ENCODE data around the gene RYR2.
"Not testable (repeated sequence)": the region's sequence is repeated elsewhere in the genome, so short reads cannot be mapped to it uniquely, and the experiment has no call there.

The RYR2 gene

DNA sequence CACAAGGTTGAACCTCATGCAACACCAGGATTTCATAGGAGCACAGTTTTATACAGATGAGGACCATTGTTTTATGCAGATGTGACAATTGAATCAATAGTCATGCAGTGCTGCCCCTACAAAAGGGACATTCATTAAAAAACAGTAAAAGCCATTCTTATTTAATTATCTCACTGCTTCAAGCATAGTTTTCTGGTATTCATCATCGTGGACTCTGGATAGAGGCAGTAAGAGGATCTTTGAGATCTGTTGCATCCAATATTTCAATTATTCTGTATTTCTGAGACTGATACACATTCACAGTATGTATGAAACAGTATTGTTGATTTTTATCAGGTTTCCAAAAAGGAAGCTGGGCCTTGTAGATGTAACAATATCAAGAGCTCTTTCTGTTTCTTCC lies 237.6 kb downstream of the RYR2 start:
- DNase-seq = no peak

GRCh38 chr1:237281481-237281880 lies 239.5 kb downstream of the RYR2 start:
- DNase-seq = no peak

- DNase-seq = no peak
Measured at GRCh38 chr1:237282208-237282783, 240.3 kb downstream of the RYR2 start.

GRCh38 chr1:237287876-237288521 lies 246.0 kb downstream of the RYR2 start:
- DNase-seq = no peak

DNA sequence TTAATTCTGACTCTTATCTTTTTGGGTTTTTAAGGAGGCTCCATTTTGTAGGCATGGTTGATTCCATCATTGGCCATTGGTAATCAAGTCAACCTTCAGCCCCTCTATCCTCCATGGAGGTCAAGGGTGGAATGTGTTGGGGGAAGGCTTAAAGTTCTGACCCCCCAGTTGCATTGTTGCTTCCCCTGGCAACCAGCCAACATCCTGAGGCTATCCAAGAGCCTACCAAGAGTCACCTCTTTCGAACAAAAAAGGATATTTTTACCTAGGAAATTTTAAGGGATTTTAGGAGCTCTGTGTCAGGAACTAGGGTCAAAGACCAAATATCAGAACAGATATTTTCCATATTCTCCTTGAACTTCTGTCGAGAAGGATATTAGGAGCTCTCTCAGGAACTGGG lies 251.8 kb downstream of the RYR2 start:
- no peak for DNase-seq

- DNase-seq = no peak
Measured at GRCh38 chr1:237296861-237297260, 254.9 kb downstream of the RYR2 start.

GRCh38 chr1:237300642-237301041 lies 258.7 kb downstream of the RYR2 start:
- DNase-seq = no peak

DNA sequence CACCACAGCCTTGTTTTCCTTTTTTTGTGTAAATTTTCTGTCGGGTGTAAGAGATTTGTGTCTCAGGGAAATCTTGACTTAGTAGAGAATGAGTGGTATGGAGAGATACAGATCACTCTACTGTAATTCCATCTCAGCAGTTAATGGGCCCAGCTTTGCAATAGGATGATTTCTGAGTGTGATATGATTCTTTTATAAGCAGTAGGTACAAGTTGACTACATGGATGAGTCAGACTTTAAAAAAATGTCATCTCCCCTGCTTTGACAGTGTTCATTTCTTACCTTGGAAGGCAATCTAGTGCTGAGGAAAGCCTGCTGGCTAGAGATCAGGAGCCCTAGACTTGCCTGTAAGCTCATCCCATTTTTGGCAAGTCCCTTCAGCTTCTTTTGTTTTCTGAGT lies 261.9 kb downstream of the RYR2 start:
- no peak for DNase-seq

DNA sequence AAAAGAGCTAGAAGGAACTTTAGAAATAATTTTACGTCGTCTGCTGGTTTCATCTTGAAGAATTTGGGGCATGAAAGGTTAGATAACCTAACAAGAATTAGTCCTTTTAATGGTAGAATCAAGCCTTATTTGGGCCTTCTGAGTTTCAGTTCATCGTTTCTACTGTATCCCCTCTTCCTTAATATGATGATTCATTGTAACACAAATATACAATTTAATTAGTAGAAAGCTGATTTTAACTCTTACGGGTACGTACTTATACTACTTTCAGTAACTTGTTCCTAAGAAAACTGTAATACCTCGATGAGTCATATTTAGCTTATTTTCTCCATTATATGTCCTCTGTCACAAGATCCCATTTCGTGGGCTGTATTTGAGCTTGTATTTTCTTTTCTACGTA lies 264.7 kb downstream of the RYR2 start:
- DNase-seq = no peak

DNA sequence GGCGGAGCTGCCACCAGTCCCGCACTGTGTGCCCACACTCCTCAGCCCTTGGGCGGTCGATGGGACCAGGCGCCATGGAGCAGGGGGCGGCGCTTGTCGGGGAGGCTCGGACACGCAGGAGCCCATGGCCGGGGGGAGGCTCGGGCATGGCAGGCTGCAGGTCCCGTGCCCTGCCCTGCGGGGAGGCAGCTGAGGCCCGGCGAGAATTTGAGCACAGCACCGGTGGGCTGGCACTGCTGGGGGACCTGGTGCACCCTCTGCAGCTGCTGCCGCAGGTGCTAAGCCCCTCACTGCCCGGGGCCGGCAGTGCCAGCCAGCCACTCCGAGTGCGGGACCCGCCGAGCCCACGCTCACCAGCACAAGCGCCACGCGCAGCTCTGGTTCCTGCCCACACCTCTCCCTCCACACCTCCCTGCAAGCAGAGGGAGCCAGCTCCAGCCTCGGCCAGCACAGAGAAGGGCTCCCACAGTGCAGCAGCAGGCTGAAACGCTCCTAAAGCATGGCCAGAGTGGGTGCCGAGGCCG lies 267.7 kb downstream of the RYR2 start:
- no peak for DNase-seq

DNA sequence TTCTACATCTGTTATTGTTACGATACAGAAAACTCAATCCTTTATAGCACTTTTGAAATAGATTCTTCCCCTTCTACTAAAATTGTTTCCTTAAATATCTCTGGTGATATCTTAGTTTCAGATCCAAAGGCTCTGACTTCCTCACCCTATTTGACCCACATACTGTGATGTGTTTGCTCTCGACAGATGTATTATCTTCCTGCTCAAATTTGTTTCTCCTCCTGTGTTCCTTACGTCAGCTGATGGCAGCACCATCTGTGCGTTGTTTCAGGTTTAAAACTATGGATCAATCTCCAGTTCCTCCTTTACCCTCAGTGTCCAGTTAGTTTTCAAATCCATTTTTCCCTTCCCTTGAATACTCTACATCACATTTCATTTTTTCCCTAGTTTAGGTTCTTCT lies 274.4 kb downstream of the RYR2 start:
- DNase-seq = no peak

- no peak for DNase-seq
Measured at GRCh38 chr1:237318748-237319147, 276.8 kb downstream of the RYR2 start.

DNA sequence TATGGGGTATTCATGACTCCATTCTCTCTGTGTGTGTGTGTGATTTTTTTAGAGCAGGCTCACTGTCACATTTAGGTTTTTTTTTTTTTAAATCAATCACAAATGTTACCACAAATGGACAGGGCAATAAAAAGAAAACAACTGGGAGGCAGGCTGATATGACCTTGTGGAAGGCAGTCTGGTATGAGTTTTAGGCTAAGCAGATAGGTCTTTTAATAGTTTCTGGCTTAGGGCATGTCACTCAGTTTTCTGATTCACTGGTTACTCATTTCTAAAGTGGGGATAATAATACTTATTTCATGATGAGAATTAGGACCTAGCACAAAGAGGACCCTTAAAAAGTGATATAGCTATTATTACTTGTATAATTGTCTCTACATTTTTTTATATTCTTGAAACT lies 278.9 kb downstream of the RYR2 start:
- DNase-seq = no peak

DNA sequence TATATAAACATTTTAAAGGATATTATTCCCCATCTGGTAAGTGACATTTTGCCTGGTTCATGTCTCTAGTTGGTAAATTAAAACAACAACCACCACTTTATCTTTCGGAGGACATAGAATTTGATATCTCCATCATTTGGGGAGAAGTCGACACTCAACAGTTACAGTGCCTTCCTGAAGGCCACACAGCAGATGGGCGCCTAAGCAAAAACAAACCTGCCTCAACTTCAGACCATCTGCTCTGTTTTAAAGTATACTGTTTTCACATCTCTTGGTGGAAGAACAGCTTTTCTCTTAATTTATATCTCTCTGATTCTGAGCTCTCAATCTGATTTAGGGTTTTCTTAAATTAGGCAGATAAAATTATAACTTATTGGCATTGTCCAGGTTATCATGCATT lies 282.2 kb downstream of the RYR2 start:
- no peak for DNase-seq

DNA sequence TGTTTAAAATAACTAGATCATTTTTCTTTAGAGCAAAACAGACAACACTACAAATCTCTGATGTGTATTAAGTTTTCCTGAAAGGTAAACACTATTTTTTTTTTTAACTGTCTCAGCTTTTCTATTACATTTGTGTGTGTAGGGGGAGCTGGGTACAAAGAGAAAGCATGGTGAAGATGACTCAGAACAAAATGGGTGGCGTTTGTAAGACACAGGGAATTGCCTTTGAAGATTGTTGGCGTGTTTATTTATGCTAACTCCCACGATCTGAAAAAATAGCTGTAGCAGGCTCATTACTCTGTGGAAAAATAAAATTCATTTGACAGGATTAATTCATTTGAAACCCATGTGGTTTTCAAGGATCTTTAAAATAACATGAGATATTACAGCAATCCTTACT lies 285.1 kb downstream of the RYR2 start:
- DNase-seq = no peak

DNA sequence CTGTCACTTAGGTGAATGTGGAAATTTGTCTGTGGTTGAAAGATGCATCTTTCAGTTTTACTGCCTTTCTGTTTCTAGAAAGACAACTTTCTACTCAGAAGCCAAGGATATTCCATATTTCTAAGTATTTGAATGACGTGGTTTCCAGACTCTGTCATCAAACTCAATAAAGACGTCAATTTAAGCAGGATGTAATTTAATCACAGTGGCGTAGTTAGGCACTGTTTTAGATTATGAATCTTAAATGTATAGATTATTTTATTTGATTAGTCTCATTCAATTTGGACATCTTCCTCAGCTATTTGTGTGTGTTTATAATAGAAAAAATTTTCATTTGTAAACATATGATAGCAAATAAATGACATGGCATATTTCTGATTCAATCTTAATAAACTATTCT lies 298.9 kb downstream of the RYR2 start:
- DNase-seq = no peak

DNA sequence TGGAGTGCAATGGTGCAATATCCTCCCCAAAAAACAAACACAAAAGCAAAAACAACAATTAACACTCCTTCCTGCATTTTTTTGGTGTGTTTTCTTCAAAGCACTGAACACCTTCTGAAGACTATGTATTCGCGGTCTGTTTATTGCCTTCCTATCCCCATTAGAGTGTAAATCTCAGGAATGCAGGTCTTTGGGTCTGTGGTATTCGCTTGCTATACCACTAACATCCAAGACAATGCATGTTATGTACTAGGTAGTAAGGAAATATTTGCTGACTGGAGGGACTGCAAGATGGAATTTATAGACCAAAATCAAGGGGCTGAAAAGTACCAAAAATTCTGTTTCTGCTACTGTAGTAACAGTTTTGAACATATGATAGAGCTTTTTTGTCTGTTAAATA lies 299.4 kb downstream of the RYR2 start:
- DNase-seq = no peak

- no peak for DNase-seq
Measured at GRCh38 chr1:237342730-237343129, 300.7 kb downstream of the RYR2 start.

DNA sequence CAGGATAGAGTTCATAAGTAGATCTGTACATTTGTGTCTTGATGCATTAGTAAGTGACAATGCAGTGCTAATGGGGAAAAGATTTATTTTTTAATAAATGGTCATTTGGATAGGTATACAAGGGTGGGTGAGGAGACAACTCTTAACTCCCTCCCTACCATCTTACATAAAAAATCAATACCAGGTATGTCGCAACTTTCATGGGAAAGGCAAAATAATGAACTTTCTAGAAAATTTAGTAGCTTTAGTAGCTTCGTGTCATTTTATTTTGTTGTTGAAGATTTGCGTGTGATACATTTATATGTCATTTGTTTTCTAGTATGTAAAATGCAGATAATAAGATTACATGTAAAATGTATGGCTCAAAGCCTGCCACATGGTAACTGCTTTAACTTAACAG lies 310.8 kb downstream of the RYR2 start:
- no peak for DNase-seq

GRCh38 chr1:237353918-237354317 lies 311.9 kb downstream of the RYR2 start:
- no peak for DNase-seq

DNA sequence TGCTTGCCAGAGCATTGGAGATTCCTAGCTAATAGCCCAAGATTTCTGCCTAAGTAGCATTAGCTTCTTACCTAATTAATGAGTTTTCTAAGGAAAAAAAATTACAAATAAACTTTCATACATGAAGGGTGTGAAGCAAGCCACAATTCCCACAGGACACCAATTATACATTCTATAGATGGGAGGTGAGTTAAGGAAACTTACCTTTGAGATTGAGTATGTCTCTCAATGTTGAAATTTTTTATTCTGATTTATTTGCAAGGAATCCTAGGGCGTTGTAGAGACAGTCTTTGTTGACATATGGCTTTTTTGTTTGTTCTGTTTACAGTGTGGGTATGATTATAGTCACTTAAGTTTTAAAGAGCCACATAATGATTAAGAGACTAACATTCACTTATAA lies 313.0 kb downstream of the RYR2 start:
- DNase-seq = no peak

- DNase-seq = no peak
Measured at GRCh38 chr1:237358555-237358954, 316.6 kb downstream of the RYR2 start.

GRCh38 chr1:237367758-237368157 lies 325.8 kb downstream of the RYR2 start:
- no peak for DNase-seq

- not testable (repeated sequence) for DNase-seq
Measured at GRCh38 chr1:237371477-237371876, 329.5 kb downstream of the RYR2 start.

DNA sequence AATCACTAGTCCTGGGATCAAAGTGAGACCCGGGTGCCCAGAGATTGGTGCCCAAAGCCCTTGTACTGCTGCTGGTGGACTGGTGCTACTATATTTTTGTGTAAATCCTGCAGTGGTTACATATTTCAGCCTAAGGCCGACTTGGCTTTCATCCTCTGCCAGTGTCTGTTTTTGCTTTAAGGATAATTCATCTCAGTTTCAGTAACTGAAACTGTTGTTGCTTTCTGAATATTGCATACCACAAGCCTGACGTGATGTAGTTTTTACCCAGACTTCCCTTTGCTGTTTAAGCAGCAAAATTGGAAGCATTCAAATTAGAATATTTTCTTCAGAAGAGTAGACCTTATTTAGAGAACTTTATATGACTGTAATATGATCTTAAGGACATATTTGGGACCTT lies 341.8 kb downstream of the RYR2 start:
- DNase-seq = no peak
